A673 (cell line): ENCODE results near the gene TPH2.

ENCODE experiments used
- CTCF ChIP-seq: fragments of 300-800, 200-600 bp; sonication (generic); conservative IDR thresholded peaks from 2 replicates; pipeline ENCODE4 v1.5.1; 2017; ENCODE audit warnings: low read depth, mild to moderate bottlenecking, antibody characterized with exemption, low read length, moderate library complexity, mixed read lengths
- EZH2 ChIP-seq: fragments of 200-600 bp; sonication (generic); IDR thresholded peaks from 2 replicates; pipeline ENCODE4 v1.6.1; 2017; ENCODE audit warnings: borderline replicate concordance, low read depth, mild to moderate bottlenecking, mixed read lengths, antibody characterized with exemption, low read length; ENCODE audit not compliant: poor library complexity, severe bottlenecking

DNA sequence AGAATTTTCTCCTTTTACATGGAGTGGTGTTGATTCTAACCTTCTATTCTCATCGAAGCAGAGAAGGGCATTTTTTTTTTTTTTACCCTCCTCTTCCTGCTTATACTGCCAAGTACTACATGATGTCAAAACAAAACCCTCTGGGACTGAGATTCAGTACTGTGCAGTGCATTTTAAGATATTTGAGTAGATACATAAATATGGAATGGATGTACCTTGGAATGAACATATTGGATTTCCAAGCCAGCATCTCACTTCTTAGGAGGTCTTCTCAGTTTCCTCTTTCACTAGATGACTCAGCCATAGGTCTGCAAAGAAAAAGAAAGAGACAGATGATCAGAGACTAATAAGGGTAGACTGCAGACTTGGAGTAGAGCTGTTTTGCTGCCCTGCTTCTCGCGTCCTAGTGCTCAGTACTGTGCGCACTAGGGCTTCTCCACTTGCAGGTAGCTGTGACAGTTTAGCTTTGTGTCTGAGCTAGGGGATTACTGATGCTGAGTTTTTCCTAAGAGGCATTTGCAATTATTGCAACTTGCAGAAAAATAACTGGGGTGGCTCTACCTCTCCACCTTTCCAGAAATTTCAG, 20.4 kb downstream of the TPH2 start:
- TF ChIP-seq CTCF (no peak), EZH2 (no peak)
